ENCODE results near the gene CPA4.
"Not testable (repeated sequence)": the region's sequence is repeated elsewhere in the genome, so short reads cannot be mapped to it uniquely, and the experiment has no call there.

The CPA4 gene

GRCh38 chr7:130301501-130302020 is 8.6 kb downstream of the CPA4 start:
- no peak for DNase-seq (ENCODE audit: low spot score)

- no peak for DNase-seq (ENCODE audit: low spot score)
Observed at GRCh38 chr7:130302649-130303048, 9.7 kb downstream of the CPA4 start.

GRCh38 chr7:130303127-130303526 is 10.2 kb downstream of the CPA4 start:
- DNase-seq (ENCODE audit: low spot score), result no peak

- DNase-seq (ENCODE audit: low spot score), result no peak
Observed at GRCh38 chr7:130303551-130303950, 10.6 kb downstream of the CPA4 start.

- DNase-seq (ENCODE audit: low spot score), result no peak
Observed at GRCh38 chr7:130303982-130304381, 11.0 kb downstream of the CPA4 start.

GRCh38 chr7:130304878-130305277 is 11.9 kb downstream of the CPA4 start:
- DNase-seq (ENCODE audit: low spot score), result no peak

- no peak for DNase-seq (ENCODE audit: low spot score)
Observed at GRCh38 chr7:130305433-130306042, 12.6 kb downstream of the CPA4 start.

- no peak for DNase-seq (ENCODE audit: low spot score)
Observed at GRCh38 chr7:130309986-130310385, 17.0 kb downstream of the CPA4 start.

GRCh38 chr7:130314305-130314704 is 21.3 kb downstream of the CPA4 start:
- DNase-seq (ENCODE audit: low spot score), result no peak

GRCh38 chr7:130319541-130319940 is 26.6 kb downstream of the CPA4 start:
- no peak for DNase-seq (ENCODE audit: low spot score)

- DNase-seq (ENCODE audit: low spot score), result not testable (repeated sequence)
Observed at GRCh38 chr7:130321542-130322229, 28.7 kb downstream of the CPA4 start.

GRCh38 chr7:130322615-130323014 is 29.7 kb downstream of the CPA4 start:
- DNase-seq (ENCODE audit: low spot score), result no peak

- DNase-seq (ENCODE audit: low spot score), result no peak
Observed at GRCh38 chr7:130324306-130324943, 31.5 kb downstream of the CPA4 start.

GRCh38 chr7:130329681-130330080 is 36.7 kb downstream of the CPA4 start:
- DNase-seq (ENCODE audit: low spot score), result no peak

GRCh38 chr7:130332259-130333053 is 39.5 kb downstream of the CPA4 start:
- no peak for DNase-seq (ENCODE audit: low spot score)

- DNase-seq (ENCODE audit: low spot score), result no peak
Observed at GRCh38 chr7:130333832-130334231, 40.9 kb downstream of the CPA4 start.

GRCh38 chr7:130334274-130334673 is 41.3 kb downstream of the CPA4 start:
- DNase-seq (ENCODE audit: low spot score), result no peak

- DNase-seq (ENCODE audit: low spot score), result no peak
Observed at GRCh38 chr7:130337410-130337971, 44.5 kb downstream of the CPA4 start.

GRCh38 chr7:130338233-130338632 is 45.3 kb downstream of the CPA4 start:
- DNase-seq (ENCODE audit: low spot score), result no peak

- no peak for DNase-seq (ENCODE audit: low spot score)
Observed at GRCh38 chr7:130341882-130342281, 48.9 kb downstream of the CPA4 start.

GRCh38 chr7:130342701-130343380 is 49.9 kb downstream of the CPA4 start:
- no peak for DNase-seq (ENCODE audit: low spot score)

All from iPS-NIHi11 (cell line).